Stimulated activated CD8-positive, alpha-beta memory T cell treated with anti-CD3 and anti-CD28 coated beads, Interleukin-2, amount 100 ng/mL, for 48 hours (primary cell): Measurements from ENCODE around the gene CNKSR3.

Experiments used
- DNase-seq, 2 donors: peaks; one replicate each; pipeline ENCODE4 v3.0.0-alpha.2; 2020; ENCODE audit warnings: low read depth in 2 of 2

The CNKSR3 gene

DNA sequence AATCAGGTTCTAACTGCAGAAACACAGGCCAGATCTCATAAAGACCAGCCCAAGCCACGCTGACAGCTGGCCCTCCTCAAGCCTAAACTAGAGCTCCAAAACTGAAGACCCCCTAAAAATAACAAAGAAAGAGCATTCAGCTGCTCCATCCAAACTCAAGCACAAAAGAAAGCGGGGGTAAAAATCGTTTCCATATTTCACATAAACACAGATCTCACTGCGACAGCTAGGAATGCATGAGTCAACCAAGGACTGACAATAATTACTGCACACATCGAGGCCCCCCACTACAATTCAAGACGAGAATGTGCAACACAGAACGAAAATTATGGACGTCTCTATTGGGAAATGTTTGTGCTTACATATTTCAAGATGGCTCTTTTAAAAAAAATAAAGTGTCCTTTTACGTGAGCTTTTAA, 31.1 kb downstream of the CNKSR3 start:
- DNase-seq, result no peak

DNA sequence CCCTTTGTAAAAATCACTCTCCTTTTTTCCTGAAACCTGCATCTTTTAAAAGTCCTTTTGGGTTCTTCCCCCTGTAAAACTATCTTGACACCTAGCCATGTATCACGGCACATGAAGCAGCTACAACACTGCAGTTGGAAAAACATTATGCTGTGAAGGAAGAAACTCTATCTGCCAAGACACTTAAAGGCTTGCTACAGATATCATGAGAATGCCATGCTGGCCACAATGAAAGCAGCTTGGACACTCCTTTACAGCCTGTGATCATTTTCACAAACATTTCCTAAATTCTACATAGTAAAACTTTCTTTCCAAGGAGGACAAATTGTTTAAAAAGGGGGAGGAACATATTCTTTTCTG, 31.8 kb downstream of the CNKSR3 start:
- no peak for DNase-seq

DNA sequence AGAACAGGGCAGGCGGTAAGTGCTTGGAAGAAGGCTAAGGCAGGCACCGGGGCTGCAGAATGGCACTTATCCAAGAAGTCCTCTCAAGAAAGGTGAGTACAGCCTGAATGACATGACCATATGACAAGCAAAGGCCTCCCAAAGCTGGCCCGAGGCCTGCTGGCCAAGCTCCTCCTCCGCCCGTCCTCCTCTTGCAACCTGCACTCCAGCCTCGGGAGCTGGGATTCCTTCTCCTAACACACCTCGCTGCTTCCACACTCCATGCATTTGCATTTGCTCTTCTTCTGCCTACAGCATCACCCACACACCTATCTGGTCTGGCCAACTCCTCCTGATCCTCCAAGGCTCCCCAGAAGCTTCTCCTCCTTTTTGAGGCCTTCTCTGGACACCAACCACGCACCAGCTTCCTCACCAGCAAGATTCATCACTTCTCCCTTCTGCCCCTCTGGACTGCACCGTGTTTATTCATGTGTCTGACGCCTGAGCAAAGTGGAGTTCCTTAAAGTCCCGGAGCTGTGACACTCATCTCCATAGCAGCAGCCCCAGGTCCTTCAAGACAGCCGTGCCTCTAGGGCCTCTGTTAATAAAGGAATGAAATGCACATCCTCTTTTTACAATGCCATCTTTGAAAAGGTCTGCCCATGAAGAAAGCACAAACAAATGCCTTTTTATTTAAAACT, 32.3 kb downstream of the CNKSR3 start:
- DNase-seq, result no peak

DNA sequence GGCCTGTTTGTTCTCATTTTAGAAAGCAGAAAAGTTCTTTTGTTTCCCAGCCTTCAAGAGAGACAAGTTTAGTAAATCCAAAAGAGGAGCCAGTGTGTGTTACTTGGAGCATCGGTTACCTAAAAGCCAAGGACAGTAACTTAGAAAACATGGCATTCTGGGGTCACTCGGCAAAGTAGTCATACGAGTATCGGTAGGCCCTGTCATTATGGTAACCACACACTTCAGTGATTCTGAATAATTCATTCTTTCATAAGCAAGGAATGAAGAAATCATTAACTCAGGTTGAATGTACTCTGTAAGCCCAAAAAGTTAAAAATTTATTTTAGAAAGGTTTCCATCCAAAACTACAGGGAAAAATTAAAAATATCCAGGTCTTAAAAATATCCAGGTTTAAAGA, 34.0 kb downstream of the CNKSR3 start:
- no peak for DNase-seq

DNA sequence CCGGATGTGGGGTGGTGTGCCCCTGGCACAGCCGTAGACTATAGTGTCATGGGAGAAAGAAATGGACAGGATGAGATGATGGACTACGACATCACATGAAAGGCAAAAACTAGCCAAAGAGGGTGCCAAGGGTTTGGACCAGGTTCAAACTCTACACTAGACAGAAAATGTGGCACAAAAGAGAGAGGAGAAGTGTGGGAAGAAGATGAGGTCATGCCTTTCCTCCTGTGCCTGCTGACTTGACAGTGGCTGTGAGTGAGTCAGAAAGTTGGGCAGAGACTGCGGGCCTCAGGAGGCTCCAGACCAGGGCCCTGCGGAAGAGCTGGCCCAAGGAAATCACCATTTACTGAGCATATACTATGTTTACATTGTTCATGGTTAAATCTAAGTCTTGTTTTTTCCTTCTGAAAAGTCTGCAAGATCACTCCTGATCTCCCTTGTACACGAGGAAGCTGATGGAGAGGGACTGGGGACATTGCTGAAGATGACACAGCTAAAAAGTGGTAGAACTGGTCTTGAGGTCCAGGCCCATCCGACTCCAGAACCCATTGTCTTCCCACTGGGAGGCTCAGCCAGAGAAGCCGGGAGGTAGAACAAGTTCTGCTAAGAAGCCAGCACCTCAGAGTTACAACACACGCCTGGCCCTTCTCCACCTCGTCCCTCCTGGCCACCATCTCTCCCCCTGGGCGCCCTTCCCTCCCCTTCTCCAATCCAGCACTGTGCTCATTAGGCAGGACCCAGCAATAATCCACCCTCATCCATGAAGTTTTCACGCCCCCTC, 35.6 kb downstream of the CNKSR3 start:
- DNase-seq, result no peak

DNA sequence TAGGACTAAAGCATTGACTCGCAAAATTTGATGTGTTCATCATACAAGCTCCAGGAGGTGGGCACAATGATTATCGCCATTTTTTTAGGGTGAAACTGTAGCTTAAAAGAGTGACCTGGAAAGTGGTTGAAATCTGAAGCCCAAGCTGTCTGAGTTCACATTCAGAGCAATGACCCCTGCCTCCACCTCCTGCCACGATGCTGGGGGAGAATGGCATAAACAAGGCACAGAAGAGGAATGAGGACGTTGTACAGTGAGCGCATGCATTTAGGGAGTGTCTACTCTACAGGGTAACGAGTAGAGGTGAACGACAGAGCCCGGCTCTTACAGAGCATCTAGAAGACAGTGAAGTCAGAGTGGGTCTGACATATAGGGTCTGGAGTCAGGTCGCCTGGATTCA, 37.2 kb downstream of the CNKSR3 start:
- DNase-seq, result no peak

DNA sequence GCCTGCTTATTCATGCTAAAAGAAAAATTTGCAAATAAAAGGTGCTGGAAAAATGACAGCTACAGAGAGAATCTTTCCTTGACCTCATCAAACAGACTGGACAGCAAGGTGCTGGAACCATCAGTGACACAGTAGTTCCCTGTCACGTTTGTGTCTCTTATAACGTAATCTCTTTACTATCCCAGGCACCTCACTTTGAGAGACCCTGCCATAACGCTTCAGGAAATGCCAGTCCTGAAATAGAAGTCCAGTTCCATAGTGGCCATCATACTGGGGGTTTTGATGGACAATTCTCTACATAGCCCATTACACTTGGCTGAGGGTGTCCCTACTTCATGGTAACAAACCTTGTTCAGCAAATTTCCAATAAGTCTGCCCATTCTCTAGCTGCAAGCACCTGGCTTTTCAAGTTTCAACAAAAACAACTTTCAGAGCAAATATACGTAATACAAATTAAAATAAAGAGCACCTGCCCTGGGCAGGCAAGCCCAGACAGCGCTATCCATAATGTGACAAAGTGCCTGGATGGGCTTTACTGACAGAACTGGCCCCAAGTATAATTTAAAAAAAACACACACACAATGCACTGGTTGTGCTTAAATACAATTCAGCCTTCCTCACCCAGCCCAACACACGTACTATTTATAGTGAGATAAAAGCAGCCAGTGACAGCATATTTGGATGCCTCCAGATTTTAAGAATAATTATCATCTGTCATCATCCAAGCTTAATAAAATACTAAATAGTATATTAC, 38.7 kb downstream of the CNKSR3 start:
- DNase-seq, result no peak

DNA sequence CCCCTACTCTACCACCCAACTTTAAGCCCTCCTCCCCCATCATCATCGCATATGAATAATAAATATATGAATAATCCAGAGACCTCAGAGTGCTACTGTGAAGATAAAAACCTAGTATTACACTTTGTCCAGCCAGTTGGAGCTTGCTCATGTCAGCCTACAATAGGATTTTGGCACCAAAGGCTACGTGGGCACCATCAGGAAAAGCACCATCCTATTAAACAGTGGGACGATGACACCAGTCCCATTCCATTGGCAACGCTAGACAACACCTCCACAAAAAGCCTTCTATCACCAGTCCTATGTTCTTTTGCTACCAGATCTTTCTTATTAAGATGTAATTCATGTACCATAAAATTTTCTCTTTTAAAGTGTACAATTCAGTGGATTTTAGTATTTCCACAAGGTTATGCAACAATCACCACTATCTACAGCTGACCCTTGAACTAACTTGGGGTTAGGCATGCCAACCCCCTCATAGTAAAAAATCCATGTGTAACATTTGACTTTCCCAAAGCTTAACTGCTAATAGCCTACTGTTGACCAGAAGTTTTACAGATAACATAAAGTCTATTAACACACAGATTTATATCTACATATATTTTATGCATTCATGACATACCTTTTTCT, 41.1 kb downstream of the CNKSR3 start:
- DNase-seq, result no peak

DNA sequence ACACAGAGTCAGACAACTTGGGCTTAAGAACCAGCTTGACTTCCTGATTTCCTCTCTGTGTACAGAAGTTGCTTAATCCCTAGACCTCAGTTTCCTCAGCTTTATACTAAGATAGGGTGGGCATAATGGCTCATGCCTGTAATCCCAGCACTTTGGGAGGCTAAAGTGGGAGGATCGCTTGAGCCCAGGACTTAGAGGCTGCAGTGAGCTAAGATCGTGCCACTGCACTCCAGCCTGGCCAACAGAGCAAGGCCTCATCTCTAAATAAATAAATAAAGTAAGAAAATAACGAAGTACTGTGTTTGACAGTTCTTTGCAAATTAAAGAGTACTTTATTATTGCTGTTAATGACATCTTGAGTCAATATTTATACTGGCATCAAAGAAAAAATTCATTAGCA, 41.7 kb downstream of the CNKSR3 start:
- no peak for DNase-seq

DNA sequence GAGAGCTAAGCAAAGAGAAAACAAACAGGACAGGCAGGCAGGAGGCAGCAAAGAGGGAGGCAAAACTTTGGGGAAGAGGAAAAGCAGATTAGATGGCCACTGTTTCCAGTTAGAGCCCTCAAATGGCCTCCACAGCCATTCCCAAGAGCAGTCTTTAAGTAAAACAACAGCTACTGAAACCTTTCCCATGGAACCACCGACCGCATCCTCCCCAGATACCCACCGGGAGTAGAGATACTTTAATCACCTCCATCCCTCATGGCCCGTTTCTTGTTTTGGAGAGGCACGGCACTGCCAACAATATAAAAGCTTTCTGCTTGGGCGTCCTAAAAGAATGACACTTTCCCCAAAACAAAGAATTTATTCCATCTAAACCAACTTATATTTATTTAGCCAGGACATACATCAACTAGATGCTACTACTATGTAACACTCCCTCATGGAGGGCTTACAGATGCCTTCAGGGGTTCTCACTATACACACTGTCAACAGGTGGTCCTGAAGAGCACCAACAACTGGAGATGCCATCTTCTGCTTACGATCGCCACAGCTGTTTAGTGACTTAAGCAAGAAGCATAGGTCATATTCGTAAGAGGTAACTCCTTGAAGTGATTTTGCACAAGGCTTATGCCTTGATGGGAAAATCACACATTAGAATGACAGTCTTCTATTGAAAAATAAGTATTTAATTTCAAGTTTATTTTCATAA, 43.4 kb downstream of the CNKSR3 start:
- no peak for DNase-seq

DNA sequence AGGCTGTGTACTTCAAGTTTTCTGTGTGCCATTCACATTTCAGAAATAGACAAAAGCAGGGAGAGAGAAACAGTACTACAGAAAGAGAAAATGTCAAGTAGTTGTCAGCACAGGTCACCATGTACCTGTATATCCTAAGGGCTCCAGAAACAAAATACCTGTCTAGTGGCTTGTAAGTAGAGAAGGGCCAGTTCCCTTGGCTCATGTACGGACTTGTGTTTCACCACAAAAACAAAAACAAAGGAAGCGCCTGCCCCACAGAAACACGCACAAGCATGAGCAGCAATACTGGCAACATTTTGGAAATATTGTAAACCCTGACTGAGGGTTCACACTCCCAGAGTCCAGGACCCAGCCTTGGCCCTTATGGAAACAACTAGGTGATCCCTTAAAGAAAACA, 44.3 kb downstream of the CNKSR3 start:
- no peak for DNase-seq

DNA sequence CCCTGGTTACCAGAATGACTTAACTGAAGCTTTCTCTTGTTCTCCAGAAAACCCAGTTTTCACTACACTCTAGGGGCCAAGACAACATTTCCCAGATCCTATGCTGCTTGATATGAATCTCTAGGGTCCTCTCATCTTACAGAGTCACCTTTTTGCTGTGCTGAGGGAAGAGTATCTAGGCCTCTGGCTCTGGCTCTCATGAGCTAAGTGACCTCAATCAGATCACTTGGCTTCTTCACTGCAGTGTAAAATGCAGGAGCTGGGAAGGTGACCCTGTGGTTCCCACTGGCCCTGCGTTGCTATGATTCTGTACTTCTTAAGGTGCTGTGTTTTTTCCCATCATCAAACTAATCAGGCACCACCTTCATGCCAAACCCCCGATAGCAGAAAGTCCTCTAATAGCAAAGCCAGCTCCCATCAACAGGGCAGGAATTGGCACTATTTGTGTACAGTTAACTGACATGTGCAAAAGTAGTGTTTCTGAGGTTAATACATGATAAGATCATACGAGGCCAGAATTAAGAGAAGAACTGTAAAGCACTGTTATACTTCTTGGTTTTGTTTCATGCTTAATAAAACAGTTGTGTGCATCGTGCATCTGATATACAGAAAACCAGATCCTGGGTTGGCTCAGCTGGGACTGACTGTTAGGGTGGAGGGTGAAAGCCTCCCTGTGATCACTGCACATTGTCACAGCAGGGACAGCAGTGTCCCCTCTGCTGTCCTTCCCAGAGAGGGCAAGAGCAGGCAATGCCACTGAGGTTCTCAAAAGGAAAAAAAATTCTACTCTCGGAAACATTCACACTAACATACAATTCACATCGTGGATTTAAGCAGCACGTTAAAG, 46.7 kb downstream of the CNKSR3 start:
- no peak for DNase-seq

DNA sequence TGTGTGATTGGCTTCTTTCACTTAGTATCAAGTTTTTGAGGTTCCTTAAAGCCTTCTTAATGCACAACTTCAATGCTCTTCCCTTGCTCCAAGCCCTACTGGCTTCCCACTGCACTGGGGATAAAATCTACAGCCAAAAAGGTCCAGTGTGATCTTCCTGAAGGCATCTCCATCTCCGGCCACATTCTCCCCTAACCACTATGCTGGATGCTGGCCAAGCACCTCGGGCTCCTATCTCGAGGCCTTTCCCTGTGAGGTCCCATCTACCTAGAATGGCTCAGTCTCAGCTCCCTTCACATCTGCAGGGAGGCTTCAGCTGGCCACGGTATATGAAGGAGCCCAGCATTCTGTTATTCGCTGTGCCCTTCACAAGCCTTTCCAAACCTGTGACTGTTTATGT, 48.1 kb downstream of the CNKSR3 start:
- DNase-seq, result no peak

DNA sequence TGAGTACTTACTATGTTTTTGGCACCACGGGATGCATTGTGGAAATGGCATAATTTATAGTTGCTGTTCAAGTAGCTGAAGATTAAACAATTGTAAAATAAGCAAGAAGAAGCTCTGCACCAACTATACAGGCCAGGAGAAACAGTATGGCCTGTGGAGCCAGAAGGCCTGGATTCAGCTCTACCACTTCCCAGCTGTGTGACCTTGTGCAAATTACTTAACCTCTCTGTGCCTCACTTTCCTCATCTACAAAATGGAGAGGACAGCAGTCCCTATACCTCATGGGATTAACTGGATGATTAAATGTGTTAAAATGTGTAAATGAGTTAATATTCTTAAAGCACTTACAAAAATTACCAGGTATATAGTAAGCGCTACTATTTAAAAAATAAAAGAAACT, 49.1 kb downstream of the CNKSR3 start:
- no peak for DNase-seq

DNA sequence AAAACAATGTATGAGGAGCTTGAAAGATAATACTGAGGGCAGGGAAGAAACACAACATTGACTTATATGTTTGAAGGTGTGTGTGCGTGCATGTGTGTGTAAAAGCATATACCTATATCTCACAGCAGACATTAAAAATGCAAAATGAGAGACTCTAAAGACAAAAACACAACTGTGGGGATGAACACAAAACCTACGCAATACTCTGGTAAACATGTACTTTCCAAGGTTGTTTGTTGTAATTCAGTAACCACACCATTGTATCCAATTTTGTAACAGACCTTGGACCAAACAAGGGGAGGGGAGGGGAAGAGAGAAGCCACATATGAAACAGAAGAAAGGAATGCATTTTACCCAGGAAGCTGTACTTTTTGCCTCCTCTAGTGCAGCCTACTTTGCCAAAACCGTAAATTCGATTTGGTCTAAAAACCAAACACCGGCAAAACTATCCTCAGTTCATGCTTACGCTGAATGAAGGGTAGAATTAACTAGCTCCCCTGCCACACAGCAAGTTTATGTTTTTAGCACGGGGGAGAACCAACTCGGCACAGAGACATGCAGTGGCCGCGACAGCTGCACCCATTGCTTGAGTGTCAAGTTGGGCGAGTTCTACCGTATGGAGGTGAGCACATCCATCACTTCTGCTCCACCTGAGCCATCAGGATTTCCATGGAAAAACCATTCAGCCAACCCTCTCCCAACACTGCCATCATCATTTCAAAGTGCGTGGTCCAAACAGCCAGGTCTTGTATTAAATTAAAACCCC, 50.0 kb downstream of the CNKSR3 start:
- DNase-seq, result no peak

DNA sequence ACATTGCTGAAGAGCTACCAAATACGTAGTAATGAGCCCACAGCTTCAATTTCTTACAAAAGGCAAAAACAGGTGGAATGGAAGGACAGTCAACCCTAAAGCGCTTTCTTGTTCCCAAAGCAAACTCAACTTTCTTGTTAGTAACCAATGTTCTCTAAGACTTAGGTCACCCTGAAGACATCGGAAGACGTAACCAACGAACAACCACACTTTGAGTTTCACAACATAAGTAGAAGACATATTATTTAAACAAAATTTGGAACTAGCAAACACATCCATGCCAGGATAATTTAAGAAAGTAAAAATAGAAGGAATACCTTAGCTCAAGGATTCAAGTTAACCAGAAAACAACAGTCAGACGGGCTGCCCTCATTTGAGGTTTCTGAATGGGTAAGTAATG, 51.0 kb downstream of the CNKSR3 start:
- DNase-seq, result no peak

DNA sequence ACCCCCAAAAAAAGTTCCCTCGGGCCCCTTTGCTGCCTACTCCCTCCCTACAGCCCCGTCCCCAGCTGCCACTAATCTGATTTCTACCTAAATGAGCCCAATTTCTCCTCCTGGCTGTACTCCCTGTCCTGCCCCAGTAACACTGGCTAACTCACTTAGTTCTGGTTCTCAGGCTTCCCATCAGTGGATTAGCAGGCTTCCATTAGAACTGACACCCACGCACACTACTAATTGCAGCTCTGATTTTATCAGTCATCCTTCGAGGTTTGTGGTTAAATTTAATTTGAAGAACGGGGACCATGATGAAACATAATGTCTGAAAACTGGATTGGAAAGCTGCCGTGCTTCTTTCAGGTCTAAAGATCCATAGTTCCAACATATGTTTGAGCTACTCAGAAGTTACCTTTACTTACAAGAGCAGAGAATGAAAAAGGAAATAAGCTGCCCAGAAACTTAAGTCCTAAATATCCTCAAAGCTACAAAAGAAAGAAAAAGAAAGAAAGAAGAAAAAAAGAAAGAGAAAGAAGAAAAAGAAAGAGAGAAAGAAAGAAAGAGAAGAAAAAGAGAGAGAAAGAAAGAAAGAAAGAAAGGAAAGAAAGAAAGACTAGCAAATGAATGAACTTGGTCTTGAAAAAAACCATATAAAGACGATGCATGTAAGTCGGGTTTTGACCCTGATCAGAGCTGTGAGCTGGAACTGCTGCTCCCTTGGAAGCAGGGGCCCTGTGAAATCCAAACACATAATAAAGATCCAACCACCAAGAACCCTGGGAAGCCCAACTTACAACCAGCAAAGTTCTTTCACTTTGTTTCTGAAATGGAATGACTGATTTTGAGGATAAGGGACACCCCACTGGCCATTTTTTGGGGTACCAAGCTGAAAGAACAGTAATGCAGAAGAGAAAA, 51.7 kb downstream of the CNKSR3 start:
- DNase-seq, result no peak

DNA sequence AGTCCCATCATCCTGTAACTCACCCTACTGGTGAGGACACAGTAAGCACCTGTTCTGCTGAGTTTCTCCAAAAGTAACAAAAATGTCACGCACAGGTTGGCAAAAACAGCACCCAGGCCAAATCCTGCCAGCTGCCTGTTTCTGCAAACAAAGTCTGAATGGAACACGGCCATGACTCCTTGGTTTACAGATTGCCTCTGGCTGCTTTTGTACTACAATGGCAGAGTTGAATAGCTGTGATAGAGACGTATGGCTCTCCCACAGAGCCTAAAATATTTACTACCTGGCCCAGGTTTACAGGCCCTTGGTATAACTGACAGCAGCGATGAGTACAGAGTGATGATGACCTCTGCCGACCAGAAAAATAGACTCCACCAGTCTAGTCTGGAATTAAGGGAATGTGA, 52.6 kb downstream of the CNKSR3 start:
- DNase-seq, result no peak
